ENCODE data around the gene MACROD2.

MACROD2 gene

DNA sequence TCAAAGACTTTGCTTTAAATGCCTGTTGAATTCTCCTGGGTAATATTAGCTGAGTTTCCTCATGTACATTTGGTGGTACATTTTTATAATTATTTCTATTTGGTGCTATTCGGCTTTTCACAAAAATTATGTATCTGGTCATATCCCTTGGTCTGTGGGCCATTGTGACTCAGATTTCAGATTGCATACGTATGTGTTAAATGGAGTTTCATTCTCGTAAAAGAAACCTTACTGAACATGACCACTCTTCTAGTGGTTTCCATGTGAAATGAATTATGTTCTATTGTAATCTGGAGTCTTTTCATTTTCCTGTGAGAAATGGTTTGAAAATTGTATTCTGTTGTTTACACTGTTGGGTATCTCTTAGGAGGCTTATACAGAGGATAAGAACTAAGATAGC is 728.3 kb downstream of the MACROD2 start:
- no peak for DNase-seq

DNA sequence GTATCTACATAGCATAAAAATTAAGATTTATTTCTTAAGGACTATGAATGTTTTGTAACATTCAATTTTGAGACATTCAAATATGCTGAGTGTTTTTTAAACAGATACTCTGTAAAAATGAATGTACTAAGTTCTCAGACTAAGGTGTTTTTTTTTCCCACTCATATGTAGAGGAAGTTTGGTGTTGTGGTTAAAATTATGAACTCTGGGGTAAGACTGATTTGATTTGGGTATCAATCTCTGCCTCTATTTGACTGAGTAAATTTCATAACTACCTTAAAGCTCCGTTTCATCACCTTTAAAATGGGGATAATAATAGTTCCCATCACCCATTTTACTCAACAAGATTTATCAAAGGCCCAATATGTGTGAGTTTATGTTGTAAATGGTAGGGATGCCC is 728.7 kb downstream of the MACROD2 start:
- no peak for DNase-seq

DNA sequence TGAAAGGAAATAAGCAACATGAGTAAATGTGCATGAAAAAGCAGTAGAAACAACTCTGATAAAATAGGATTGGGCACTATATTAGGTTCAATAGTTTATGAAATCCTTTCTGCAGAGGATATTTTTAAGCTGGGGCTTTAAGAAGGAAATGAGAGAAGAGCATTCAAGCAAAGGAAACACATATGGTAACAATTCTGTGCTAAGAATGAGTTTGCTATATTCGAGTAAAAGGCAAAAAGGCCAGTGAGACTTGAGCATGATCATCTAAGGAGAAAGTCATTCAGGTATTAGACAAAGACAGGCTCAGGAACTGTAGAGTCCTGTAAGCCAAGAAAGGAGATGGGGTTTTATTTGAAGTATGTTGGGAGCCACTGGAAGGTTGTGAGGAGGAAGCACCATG is 729.2 kb downstream of the MACROD2 start:
- no peak for DNase-seq

DNA sequence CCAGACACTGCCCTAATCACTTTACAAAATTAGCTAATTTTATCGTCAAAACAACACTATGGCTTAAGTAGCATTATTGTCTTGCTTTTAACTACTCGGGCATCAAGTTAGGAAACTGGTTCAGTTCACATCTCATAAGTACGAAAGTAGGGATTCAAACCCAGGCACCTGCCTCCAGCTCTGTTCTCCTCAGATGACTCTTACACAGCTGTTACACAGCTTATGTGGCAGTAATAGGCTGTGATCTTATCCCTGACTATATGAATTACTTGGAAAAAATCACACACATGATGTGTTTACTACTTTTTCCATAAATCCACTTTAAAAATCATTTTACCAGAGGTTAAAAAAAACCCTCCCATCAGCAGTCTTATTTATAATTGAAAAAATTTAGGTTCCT is 731.3 kb downstream of the MACROD2 start:
- no peak for DNase-seq

DNA sequence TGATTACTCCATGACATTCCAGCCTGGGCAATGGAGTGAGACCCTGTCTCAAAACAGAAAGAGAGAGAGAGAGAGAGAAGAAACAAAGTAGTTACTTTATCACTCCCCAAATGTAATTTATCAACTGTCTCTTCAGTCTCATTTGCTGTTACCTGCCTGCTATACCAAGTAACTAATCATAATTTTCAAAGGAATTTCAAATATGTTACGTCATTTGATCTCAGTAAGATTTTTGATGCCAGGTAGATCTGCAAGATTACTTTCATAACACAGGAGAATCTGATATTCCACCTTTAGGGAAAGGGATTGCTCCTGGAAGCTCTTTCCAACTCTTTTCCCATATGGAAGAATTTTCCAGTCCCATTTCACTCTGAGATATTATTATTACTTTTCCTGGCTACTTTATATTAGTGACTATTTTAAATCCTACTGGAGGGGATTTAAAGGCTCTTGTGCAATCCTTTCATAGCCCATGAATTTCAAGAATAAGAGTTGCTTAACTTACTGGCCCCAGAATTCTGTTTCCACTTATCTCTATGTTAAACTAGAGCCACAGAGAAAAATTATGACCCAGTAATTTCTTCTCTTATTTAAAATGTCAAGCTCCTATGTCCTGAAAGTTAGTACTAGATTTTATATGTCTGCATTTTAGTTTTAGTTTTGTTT is 732.3 kb downstream of the MACROD2 start:
- DNase-seq: no peak

DNA sequence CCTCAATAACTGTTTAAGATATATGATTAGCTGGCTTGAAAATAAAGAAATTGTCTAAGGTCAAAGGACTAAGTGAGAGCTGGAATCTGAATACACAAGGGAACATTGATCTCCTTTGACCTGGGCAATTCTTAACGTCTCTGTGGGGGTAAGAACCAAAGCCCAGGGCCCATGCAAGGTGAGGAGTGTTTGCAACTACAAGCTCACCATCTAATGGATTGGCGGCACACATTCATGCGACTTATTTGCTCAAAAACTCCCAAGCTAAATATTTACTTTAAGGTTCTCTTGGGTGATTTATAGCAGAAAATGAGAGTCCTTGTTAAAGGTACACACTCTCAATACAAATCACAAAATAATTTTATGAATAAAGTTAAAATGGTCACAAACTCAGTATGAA is 734.1 kb downstream of the MACROD2 start:
- no peak for DNase-seq

DNA sequence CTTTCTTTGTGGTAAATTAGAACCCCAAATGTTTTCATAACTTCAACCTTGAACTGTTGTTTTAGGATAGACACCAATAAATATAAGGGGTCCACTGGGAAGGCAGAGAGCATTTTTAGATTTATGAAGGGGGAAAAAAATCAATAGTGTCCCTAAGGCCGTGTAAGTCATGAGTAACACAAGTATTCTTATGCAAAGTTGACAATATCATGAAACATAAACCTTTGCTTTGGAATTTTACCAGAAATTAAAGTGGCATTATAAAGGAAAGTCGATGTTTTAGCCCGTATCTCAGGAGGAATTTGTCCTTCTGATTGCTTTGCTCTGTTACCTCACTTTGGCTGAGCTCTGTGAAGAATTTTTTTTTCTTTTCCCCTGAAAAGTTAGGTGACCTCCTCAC is 737.0 kb downstream of the MACROD2 start:
- no peak for DNase-seq

DNA sequence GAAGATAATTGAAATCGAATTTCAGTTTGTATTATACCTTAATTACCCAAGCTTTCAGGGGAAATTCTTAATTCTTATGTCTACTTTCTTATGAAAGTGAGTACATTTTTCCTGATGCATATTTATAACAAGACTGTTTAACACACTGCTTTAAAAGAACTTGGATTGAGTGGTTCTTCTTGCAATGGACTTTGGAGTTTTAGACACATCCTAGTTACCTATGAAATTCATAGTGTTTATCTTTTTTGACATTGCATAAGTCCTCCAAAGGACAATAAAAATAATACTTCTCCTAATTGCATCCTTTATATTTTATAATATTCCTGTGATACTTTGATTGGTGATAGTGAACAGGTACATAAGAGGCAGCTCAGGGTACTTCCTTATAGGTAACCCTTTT is 737.7 kb downstream of the MACROD2 start:
- no peak for DNase-seq

DNA sequence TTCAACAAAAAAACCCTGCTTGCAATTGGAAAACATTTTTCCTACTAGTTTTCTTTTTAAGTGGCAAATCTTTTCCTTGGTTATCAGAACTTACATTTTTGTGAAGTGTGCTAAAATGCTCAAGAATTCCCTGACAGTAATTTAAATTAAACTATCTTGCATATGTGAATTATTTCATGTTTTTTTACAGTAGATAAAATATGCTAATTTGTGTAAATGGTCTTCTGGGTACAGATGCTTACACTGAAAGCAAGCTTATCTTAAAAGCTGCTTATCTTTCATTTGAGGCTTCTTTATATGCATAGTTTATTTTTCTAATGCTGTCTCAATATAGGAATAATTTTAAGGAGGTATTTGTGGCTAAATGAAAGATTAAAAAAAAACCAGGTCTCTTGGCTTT is 745.1 kb downstream of the MACROD2 start:
- DNase-seq: no peak

DNA sequence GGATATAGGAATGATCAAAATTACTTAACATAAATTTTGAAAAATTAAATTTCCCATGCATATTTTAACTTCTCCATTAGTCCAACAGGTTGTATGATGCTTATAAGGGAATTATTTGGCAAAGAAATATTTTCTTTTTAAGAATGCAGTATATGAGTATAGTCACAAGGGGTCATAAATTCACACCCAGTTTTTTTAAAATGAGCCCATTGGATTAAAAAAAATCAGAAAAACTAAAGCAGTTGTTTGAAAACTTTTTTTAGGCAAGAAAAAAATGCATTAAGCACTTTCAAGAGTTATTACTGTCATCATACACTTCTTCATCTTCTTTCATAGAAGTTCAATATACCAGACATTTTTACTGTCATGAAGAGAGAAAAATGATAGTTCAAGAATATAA is 746.3 kb downstream of the MACROD2 start:
- DNase-seq: no peak

DNA sequence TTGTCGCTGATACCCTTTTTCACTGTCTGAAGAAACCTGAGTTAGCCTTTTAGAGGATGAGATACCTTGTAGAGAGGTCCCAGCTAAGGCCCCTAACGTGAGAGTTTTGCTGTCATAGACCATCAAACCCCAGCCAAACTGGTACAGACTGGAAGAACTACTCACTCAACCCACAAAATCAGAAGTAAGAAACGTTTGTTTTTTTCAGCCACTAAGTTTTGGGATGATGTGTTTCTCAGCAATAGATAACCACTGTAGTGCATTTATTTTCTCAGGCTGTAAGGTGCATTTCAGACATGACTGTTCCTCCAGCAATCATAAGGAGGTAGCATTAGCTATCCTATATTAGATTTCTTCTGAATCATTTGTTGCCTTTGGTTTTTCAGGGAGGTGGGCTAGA is 749.4 kb downstream of the MACROD2 start:
- DNase-seq: no peak

DNA sequence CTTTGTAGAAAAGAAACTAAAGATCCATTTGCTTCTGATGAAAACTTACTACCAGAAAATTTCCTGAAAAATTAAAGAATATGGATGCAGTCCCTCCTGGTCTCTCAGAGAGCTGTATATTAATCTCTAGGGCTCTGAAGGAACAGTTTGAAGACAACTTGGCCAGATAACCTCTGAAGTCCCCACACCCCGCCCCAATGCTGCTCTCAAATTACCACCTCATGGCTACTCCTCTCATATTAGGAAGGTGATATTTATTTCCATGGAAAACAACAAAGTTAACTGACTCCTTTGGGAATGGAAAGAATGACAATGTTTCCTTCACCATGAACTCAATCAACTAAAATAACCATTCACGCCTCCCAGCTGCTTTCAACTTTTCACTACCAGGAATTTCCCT is 750.5 kb downstream of the MACROD2 start:
- no peak for DNase-seq

DNA sequence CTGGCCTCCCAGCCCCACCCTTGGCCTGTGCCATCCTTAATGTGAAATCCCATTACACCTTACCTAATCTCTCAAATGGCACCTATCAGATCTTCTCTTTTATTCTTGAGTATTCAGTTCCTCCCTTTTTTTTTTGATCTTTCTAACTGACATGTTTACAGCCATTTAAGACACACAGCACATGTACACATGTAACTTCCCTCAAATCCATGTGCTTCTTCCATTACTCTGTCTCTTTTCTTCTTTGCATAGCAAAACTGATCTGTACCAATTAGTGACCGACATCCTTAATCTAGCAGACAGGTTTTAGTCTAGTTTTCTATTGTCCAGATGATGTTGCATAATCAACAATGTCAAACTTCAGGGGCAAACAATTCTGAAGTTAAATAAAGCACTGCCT is 755.9 kb downstream of the MACROD2 start:
- no peak for DNase-seq

DNA sequence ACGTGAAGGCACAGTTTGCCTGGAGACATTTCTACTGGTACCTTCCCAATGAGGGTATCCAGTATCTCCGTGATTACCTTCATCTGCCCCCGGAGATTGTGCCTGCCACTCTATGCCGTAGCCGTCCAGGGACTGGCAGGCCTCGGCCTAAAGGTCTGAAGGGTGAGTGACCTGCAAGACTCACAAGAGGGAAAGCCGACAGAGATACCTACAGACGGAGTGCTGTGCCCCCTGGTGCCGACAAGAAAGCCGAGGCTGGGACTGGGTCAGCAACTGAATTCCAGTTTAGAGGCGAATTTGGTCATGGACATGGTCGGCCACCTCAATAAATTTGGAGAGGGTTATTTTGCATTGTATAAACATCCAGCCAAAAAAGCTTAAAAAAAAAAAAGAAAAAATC is 762.4 kb downstream of the MACROD2 start:
- no peak for DNase-seq

DNA sequence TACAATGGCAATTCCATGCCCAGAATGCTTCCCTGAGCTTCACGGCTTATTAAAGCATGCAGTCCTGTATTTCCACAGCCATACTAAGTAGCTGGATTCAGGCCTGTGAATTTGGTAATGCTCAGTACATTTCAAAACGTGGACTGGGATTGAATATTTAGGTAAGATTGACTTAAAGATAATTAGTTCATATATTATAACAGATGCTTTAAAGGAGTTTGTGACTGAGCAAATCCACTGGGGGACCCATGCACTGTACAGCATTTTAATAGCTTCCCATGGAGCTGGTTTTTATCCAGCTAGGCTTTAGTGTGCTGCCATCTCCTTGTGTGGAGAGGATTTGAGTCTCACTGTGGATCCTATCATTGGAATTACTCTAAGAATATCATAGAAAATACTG is 763.0 kb downstream of the MACROD2 start:
- DNase-seq: no peak

DNA sequence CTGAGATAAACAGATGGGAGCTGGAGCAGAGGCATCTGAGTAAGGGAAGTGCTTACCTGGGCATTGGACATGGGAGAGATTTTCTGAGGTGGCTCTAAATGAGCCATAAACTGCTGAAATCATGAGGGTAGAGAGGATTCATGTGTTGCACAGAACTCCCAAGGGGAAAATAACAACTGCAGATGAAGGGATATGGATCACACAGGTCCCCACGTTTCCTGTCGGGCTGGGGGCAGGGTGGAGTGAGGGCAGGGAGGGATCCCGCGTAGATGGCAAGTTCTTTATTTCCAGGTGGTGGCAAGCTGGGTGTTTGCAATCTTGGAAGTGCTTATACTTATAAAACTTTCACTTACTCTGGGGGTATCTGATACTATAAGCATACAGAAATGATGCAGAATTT is 764.7 kb downstream of the MACROD2 start:
- DNase-seq: no peak

DNA sequence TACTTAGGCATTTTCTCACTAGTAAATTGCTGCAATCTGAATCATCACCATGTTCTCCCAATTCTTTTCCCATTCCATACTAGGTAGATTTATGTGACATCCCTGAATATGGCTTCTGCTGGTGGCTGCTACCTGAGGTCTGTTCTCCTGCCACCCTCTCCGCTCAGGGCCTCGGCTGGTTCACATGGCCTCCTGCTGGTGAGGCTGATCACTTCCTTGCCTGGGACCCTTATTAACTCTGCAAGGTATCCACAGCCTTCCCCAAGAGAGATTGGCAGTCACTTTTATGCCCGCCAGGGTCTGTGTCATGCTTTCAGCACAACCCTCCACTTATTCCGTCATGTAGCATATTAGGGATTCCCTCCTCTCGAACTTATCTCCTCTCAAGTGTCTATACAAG is 766.6 kb downstream of the MACROD2 start:
- DNase-seq: no peak

DNA sequence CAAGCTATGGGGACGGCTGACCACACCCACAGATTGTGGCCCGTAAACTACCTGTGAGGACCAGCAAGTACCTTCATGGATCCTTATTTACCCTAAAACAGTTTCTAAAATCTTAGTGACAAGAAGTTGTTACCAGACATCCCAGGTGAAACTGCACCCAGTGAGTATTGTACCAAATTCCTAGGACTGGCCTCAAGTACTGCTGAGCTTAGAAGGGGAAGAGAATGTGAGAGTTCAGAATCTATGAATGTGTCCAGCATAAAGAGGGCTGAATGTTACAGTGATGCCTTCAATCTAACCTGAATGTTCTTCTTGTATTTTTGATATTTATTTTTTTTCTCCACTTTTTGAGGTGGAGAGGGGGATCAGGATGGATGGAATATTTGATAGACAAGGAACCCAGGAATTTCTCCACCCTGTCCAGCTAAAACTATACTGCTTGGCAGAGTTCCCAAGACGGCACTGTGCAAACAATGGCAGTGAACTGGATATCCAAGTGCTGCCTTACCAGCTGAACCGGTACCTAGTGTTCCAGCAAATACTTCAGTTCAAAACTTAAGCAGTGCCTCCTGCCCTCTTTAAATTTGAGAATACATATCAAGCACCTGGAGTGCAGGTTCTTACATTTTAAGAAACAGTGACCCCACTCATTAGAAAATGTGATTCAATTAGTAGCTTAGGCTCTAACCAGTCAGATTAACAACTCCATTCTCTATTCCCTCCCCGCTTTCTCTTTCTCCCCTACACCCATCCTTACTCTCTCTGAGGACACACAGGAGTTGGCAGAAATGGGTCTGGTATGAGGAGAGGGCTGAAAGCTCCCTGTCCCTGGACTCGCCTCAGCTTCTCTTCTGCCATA is 769.4 kb downstream of the MACROD2 start:
- no peak for DNase-seq

DNA sequence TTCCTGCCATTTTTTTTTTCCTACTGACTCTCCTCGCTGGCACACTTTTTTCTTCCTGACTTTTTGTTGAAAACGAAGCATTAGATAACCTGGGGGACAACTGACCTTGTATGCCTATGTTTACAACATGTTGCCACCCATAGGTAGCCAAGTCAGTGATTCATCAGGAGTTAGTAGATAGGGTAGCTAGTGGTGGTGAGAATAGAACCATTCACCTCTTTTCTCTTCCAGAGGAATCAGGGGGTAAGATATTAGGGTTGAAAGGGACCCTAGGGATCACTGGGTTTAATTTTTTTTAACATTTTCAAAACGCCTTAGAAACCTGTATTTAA is 770.0 kb downstream of the MACROD2 start:
- DNase-seq: no peak

DNA sequence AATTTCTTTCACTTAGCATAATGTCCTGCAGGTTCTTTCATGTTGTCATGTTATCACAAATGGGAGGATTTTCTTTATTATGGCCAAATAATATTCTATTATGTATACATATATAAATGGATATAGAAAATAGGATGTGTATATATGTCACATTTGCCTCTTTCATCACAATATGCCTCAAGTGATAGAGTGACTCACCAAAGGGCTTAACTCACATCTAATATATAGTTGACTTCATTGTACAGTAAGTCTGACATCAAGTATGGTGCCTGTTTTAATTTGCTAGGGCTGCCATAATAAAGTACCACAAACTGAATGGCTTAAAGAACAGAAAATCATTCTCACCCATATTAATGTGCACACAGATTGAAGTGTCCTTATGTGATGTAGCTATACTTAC is 778.2 kb downstream of the MACROD2 start:
- no peak for DNase-seq

DNA sequence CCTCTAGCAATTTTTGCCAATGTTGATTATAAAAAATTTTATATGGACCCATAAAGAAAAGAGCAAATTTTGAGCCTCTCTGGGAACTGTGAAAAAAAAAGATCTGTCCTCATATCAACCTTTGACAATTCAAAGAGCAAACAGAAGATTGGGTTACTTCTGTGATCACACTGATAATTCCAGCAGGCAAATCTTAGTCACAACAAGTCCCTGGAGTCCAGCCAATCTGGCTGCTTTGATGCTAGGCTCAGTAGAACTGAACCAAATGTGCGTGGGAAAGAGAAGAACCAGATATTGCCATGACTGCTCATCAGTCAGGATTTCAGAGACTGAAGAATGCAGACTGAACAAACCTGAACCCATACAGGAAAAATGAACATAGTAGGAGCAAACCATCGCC is 780.5 kb downstream of the MACROD2 start:
- no peak for DNase-seq

DNA sequence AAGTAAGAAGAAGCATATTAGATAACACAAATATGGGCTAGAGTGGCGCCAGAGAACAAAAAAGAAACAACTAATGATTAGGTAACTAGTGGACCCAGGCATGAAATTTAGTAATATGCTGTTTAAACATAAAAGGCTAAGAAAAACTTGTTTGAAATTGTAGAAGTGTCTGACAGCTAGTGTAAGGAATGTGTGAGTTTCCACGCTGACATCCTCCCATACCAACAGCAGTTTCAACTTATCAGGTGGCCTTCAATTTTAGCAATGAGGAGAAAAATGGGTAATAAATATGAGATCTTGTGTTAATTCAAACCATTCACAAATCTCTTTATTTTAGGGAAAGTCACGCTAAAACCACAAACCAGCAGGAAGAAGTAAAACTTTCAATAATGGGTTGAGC is 782.3 kb downstream of the MACROD2 start:
- no peak for DNase-seq

DNA sequence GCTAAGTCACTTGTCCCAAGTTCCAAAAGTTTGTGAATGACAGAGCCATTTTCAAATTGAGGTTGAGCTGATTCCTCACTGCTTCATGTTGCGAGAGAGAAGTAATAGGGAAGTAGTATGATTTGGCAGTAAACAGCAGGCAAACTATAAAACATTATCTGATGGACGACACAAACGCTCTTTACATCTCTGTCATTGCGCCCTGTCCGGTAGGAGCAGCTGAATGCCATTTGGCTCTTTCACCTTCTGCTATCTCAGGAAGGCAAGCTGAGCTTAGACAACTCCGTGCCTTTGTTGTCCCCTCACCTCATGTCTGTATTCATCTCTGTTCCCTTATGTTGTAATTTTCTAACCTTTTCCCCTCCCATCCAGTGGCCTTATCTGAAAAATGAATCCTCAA is 782.8 kb downstream of the MACROD2 start:
- DNase-seq: no peak

DNA sequence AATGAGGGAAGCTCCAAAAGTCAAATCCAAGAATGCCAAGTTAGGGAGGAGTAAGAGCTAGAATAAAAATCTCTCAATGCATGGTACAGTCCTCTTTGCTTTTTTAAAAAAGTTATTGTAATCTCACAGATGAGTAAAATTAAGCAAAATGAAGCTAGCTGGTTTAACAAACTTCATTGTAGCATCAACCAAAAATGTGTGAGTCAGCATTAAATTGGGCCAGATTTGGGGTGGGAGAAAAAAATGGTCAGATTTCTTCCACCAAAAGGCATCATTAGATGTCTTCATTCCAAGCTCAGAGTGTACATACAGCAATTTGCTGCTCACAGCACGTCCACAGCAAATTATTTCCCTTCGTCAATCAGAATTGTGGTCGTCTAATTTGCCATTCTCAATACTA is 783.6 kb downstream of the MACROD2 start:
- no peak for DNase-seq

DNA sequence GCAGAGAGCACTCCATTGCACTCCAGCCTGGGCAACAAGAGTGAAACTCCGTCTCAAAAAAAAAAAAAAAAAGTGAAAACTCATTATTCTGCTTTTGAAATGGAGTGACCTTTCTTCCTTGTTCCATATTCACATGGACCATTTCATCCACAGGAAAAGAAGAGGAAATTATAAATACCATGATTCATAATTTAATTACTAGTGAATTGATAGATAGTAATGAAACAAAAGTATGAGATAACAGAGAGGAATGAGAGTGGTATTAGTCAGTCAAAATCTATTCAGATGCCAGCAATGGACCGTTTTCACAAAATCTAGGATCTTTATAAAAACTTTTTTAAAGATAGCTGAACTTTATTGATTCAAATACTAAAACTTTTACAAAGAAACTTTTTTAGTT is 785.2 kb downstream of the MACROD2 start:
- DNase-seq: no peak
